ENCODE results near the gene ARL6IP1.
"Not testable (repeated sequence)": the region's sequence is repeated elsewhere in the genome, so short reads cannot be mapped to it uniquely, and the experiment has no call there.

DNA sequence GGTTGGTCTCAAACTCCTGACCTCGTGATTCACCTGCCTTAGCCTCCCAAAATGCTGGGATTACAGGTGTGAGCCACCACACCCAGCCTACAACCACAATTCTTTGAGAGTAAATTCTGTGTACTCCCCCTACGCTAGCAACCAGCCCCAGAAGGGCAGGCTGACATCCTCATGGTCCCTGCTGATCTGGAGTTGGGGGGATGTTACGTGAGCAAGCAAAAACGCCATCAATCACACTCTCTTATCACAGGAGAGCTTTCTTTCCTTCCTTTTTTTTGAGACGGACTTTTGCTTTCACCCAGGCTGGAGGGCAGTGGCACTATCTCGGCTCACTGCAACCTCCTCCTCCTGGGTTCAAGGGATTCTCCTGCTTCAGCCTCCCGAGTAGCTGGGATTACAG, 29.2 kb downstream of the ARL6IP1 start:
- TF ChIP-seq, protein P1, sequence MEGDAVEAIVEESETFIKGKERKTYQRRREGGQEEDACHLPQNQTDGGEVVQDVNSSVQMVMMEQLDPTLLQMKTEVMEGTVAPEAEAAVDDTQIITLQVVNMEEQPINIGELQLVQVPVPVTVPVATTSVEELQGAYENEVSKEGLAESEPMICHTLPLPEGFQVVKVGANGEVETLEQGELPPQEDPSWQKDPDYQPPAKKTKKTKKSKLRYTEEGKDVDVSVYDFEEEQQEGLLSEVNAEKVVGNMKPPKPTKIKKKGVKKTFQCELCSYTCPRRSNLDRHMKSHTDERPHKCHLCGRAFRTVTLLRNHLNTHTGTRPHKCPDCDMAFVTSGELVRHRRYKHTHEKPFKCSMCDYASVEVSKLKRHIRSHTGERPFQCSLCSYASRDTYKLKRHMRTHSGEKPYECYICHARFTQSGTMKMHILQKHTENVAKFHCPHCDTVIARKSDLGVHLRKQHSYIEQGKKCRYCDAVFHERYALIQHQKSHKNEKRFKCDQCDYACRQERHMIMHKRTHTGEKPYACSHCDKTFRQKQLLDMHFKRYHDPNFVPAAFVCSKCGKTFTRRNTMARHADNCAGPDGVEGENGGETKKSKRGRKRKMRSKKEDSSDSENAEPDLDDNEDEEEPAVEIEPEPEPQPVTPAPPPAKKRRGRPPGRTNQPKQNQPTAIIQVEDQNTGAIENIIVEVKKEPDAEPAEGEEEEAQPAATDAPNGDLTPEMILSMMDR (IDR thresholded peaks at IDR 0.05) = not testable (repeated sequence)
- TF ChIP-seq ZFX (IDR thresholded peaks at IDR 0.05; ENCODE audit: borderline replicate concordance) = not testable (repeated sequence)

All from 22Rv1 (cell line).